SH-SY5Y (cell line): ENCODE measurements around the gene OR5A1.

Experiments used
- GATA2 ChIP-seq: IDR thresholded peaks from 2 replicates; pipeline ENCODE4 v1.6.1; 2011; ENCODE audit warnings: mild to moderate bottlenecking, low read depth, low read length
- GATA3 ChIP-seq: IDR thresholded peaks from 2 replicates; pipeline ENCODE4 v1.6.1; 2011; ENCODE audit warnings: low read depth, mild to moderate bottlenecking, low read length, moderate library complexity

DNA sequence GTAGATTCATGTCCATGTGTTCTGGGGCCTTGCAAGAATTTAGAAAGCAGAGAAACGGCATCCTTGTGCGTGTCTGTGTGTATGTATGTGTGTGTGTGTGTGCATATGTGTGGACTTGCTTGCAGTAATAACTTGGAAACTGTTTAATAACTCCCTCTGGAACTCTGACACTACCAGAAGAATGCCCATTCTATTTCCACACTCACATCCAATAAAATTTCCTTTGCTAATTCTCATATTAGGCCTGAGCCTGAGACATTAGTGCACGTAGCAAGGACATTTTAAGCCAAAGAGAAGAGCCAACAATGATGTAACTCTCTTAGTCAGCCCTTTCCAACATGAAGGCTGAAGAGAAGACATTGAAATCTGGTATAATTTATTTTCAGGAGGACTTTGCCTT lies 23.6 kb downstream of the OR5A1 start:
- TF ChIP-seq GATA2: no peak
- TF ChIP-seq GATA3: no peak
